HepG2 (cell line): ENCODE results near the gene RAC3. TPM values are rescaled to one million over a fixed set of nuclear protein-coding genes. Genes with fewer than 3 reads are reported as not detected.

Experiments
- ASH2L ChIP-seq: fragments of 300-600, 200-600 bp; sonication (generic); IDR thresholded peaks from 2 replicates; pipeline ENCODE4 v1.7.0; 2017; ENCODE audit warnings: low read depth, mild to moderate bottlenecking, moderate library complexity, mixed read lengths, low read length; ENCODE audit not compliant: insufficient read length
- CCDC6 ChIP-seq: sonication (generic); formaldehyde crosslinking; IDR thresholded peaks from 2 replicates; pipeline ENCODE4 v1.8.1; 2022; ENCODE audit warnings: mild to moderate bottlenecking, missing genetic modification reagents, moderate library complexity
- ELF4 ChIP-seq: sonication (generic); formaldehyde crosslinking; IDR thresholded peaks from 2 replicates; pipeline ENCODE4 v1.5.0; 2020; ENCODE audit warnings: missing genetic modification reagents, mild to moderate bottlenecking, moderate library complexity, borderline replicate concordance
- EZH2 ChIP-seq: conservative IDR thresholded peaks from 2 replicates; pipeline ENCODE4 v1.6.1; 2012; ENCODE audit warnings: mild to moderate bottlenecking, low read depth, low read length, moderate library complexity
- FIP1L1 ChIP-seq: fragments of 200-400 bp; formaldehyde crosslinking; IDR thresholded peaks from 2 replicates; pipeline ENCODE4 v1.6.1; 2018; ENCODE audit warnings: low read depth, mild to moderate bottlenecking, low read length, moderate library complexity, borderline replicate concordance; ENCODE audit not compliant: insufficient read depth
- ISL2 ChIP-seq: sonication (generic); formaldehyde crosslinking; IDR thresholded peaks from 2 replicates; pipeline ENCODE4 v1.5.0; 2020; ENCODE audit warnings: missing genetic modification reagents
- KDM3A ChIP-seq: IDR thresholded peaks from 2 replicates; pipeline ENCODE4 v1.6.1; 2018; ENCODE audit warnings: low read depth, missing compliant biosample characterization
- KDM4B ChIP-seq: sonication (generic); formaldehyde crosslinking; IDR thresholded peaks from 2 replicates; pipeline ENCODE4 v1.4.0; 2020; ENCODE audit warnings: missing genetic modification reagents
- MLLT10 ChIP-seq: sonication (generic); formaldehyde crosslinking; IDR thresholded peaks from 2 replicates; pipeline ENCODE4 v1.4.0; 2020; ENCODE audit warnings: missing genetic modification reagents
- NONO ChIP-seq, 2 experiments: fragments of 450-650 bp in 1 of 2; sonication (generic) in 1 of 2; formaldehyde crosslinking in 1 of 2; IDR thresholded peaks in 1 of 2; conservative IDR thresholded peaks in 1 of 2; 2 replicates each; pipeline versions ENCODE4 v1.6.1 to v1.8.0; 2017 to 2022; ENCODE audit warnings: mild to moderate bottlenecking in 1 of 2, missing genetic modification reagents in 1 of 2, moderate library complexity in 1 of 2
- POGZ ChIP-seq: sonication (generic); formaldehyde crosslinking; IDR thresholded peaks from 2 replicates; pipeline ENCODE4 v1.4.0; 2020; ENCODE audit warnings: mild to moderate bottlenecking, missing genetic modification reagents
- SALL1 ChIP-seq: sonication (generic); formaldehyde crosslinking; IDR thresholded peaks from 2 replicates; pipeline ENCODE4 v1.8.0; 2022; ENCODE audit warnings: mild to moderate bottlenecking, missing genetic modification reagents
- THAP11 ChIP-seq: IDR thresholded peaks from 2 replicates; pipeline ENCODE4 v1.6.1; 2016; ENCODE audit warnings: missing biosample characterization, missing genetic modification reagents
- ZKSCAN1 ChIP-seq: fragments of 150-350 bp; IDR thresholded peaks from 2 replicates; pipeline ENCODE4 v1.6.1; 2014; ENCODE audit warnings: low read length
- ZNF260 ChIP-seq: sonication (generic); formaldehyde crosslinking; IDR thresholded peaks from 2 replicates; pipeline ENCODE4 v1.4.0; 2020; ENCODE audit warnings: missing genetic modification reagents, low read depth, mild to moderate bottlenecking, borderline replicate concordance
- ZNF543 ChIP-seq: sonication (generic); formaldehyde crosslinking; IDR thresholded peaks from 2 replicates; pipeline ENCODE4 v1.4.0; 2020; ENCODE audit warnings: mild to moderate bottlenecking, missing genetic modification reagents
- ZNF558 ChIP-seq: sonication (generic); formaldehyde crosslinking; IDR thresholded peaks from 2 replicates; pipeline ENCODE4 v1.9.0; 2022; ENCODE audit warnings: mild to moderate bottlenecking, missing genetic modification reagents, borderline replicate concordance
- ZNF691 ChIP-seq: sonication (generic); formaldehyde crosslinking; IDR thresholded peaks from 2 replicates; pipeline ENCODE4 v1.4.0; 2020; ENCODE audit warnings: missing genetic modification reagents, low read depth, mild to moderate bottlenecking, borderline replicate concordance
- polyA plus RNA-seq, 8 experiments: library from polyadenylated mRNA; depleted of rRNA in 3 of 8; stranded (reverse) in 7 of 8; unstranded in 1 of 8; fragments of >200 nt; fragmentation: Illumina TruSeq in 4 of 8; extraction: Trizol in 4 of 8; gene quantifications; 2 replicates each; pipeline versions ENCODE4 v1.2.1 to v1.2.3, GENCODE V29; 2011 to 2016; ENCODE audit warnings: low read depth in 4 of 8, missing spikeins in 1 of 8, mixed read lengths in 1 of 8; ENCODE audit not compliant: insufficient read depth in 1 of 8
- total RNA-seq, 5 experiments: library from RNA; depleted of rRNA; stranded (reverse); fragments of >200 nt; fragmentation: Illumina TruSeq; extraction: Trizol; gene quantifications; 2 replicates each; pipeline ENCODE4 v1.2.3, GENCODE V29; 2016; ENCODE audit warnings: low read depth in 1 of 5
- TF ChIP-seq, protein P1 (sequence below): sonication (generic); formaldehyde crosslinking; IDR thresholded peaks from 2 replicates; pipeline ENCODE4 v1.5.0; 2020; ENCODE audit warnings: missing genetic modification reagents
- TF ChIP-seq, protein P2 (sequence below): sonication (generic); formaldehyde crosslinking; IDR thresholded peaks from 2 replicates; pipeline ENCODE4 v1.4.0; 2020; ENCODE audit warnings: missing genetic modification reagents
- TF ChIP-seq, protein P3 (sequence below): sonication (generic); formaldehyde crosslinking; IDR thresholded peaks from 2 replicates; pipeline ENCODE4 v1.5.0; 2020; ENCODE audit warnings: mild to moderate bottlenecking, low read depth, missing genetic modification reagents, borderline replicate concordance
- TF ChIP-seq, protein P4 (sequence below): sonication (generic); formaldehyde crosslinking; IDR thresholded peaks from 2 replicates; pipeline ENCODE4 v1.5.0; 2020; ENCODE audit warnings: missing genetic modification reagents
- TF ChIP-seq, protein P5 (sequence below): sonication (generic); formaldehyde crosslinking; IDR thresholded peaks from 2 replicates; pipeline ENCODE4 v1.4.0; 2020; ENCODE audit warnings: mild to moderate bottlenecking, missing genetic modification reagents

The RAC3 gene
- total and polyA plus RNA-seq, 2 of the 13 experiments (the other 11 are each of a cell fraction or from before 2014, with no cell fraction given): 10.5 to 21.3 TPM

DNA sequence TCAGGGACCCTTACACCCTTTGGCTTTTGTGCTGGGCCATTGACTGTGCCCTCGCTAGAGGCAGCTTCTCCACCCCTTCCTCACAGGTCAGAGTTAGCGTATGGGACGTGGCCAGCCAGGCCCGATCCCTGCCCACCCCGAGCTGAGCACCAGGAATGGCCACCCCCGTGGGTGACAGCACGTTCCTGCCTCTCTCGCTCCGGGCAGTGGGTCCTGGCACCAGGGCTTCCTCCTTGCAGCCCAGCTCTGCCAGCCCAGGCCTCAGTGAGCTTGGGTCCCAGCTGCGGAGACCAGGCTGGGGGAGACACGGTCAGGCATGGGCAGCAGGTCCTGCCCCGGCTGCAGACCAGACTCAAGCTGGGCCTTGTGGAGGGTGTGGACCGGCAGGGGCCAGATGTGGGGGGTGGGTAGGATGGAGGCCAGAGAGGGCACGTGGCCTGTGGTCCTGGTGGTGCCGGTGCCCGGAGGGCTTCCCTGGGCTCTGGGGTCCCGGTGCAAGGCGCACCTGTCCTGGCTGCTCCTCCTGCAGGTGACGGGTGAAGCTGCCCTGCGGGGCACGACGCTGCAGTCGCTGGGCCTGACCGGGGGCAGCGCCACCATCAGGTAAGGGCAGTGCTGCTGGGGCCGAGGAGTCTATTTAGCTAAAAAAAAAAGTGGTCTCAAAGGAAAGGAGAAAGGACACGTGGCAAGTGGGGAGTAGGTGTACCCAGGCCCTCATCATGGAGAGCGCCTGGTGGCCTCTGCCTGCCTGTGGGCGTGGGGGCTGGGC is 35.8 kb upstream of the RAC3 start (continued):
- TF ChIP-seq SALL1 (CRISPR knock-in tag): no peak
- TF ChIP-seq ZKSCAN1: no peak; the same call in 1 of the 2 replicates
- TF ChIP-seq CCDC6 (CRISPR knock-in tag): peak; percentile 63; the same call in 1 of the 2 replicates
- TF ChIP-seq ISL2: no peak; the same call in 1 of the 2 replicates
- TF ChIP-seq, protein P1, sequence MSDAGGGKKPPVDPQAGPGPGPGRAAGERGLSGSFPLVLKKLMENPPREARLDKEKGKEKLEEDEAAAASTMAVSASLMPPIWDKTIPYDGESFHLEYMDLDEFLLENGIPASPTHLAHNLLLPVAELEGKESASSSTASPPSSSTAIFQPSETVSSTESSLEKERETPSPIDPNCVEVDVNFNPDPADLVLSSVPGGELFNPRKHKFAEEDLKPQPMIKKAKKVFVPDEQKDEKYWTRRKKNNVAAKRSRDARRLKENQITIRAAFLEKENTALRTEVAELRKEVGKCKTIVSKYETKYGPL (CRISPR knock-in tag): no peak; the same call in 1 of the 2 replicates
- TF ChIP-seq, protein P2, sequence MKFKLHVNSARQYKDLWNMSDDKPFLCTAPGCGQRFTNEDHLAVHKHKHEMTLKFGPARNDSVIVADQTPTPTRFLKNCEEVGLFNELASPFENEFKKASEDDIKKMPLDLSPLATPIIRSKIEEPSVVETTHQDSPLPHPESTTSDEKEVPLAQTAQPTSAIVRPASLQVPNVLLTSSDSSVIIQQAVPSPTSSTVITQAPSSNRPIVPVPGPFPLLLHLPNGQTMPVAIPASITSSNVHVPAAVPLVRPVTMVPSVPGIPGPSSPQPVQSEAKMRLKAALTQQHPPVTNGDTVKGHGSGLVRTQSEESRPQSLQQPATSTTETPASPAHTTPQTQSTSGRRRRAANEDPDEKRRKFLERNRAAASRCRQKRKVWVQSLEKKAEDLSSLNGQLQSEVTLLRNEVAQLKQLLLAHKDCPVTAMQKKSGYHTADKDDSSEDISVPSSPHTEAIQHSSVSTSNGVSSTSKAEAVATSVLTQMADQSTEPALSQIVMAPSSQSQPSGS: peak; percentile 54; the same call in 1 of the 2 replicates
- TF ChIP-seq ZNF260 (CRISPR knock-in tag): 0 out of 2 replicates have a peak, but pooled peaks have one; percentile 5
- no peak for TF ChIP-seq ELF4 (CRISPR knock-in tag)
- TF ChIP-seq EZH2: no peak
- TF ChIP-seq KDM4B (CRISPR knock-in tag): peak; percentile 90
- TF ChIP-seq POGZ (CRISPR knock-in tag): no peak
- no peak; the same call in 1 of the 2 replicates for TF ChIP-seq MLLT10 (CRISPR knock-in tag)
- no peak for TF ChIP-seq NONO (IDR thresholded peaks at IDR 0.05)
- peak; percentile 90 for TF ChIP-seq NONO (CRISPR knock-in tag; conservative IDR thresholded peaks at IDR 0.05)
- no peak for TF ChIP-seq ASH2L
- TF ChIP-seq THAP11 (CRISPR knock-in tag): peak; percentile 22
- TF ChIP-seq, protein P3, sequence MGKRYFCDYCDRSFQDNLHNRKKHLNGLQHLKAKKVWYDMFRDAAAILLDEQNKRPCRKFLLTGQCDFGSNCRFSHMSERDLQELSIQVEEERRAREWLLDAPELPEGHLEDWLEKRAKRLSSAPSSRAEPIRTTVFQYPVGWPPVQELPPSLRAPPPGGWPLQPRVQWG (CRISPR knock-in tag): no peak
- 0 out of 2 replicates have a peak, but pooled peaks have one; percentile 1 for TF ChIP-seq ZNF558
- TF ChIP-seq KDM3A (CRISPR knock-in tag): no peak
- TF ChIP-seq ZNF691 (CRISPR knock-in tag): no peak
- TF ChIP-seq, protein P4, sequence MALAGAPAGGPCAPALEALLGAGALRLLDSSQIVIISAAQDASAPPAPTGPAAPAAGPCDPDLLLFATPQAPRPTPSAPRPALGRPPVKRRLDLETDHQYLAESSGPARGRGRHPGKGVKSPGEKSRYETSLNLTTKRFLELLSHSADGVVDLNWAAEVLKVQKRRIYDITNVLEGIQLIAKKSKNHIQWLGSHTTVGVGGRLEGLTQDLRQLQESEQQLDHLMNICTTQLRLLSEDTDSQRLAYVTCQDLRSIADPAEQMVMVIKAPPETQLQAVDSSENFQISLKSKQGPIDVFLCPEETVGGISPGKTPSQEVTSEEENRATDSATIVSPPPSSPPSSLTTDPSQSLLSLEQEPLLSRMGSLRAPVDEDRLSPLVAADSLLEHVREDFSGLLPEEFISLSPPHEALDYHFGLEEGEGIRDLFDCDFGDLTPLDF (CRISPR knock-in tag): no peak
- no peak for TF ChIP-seq FIP1L1
- TF ChIP-seq, protein P5, sequence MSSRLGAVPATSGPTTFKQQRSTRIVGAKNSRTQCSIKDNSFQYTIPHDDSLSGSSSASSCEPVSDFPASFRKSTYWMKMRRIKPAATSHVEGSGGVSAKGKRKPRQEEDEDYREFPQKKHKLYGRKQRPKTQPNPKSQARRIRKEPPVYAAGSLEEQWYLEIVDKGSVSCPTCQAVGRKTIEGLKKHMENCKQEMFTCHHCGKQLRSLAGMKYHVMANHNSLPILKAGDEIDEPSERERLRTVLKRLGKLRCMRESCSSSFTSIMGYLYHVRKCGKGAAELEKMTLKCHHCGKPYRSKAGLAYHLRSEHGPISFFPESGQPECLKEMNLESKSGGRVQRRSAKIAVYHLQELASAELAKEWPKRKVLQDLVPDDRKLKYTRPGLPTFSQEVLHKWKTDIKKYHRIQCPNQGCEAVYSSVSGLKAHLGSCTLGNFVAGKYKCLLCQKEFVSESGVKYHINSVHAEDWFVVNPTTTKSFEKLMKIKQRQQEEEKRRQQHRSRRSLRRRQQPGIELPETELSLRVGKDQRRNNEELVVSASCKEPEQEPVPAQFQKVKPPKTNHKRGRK (CRISPR knock-in tag): peak; percentile 50; the same call in 1 of the 2 replicates
- no peak; the same call in 1 of the 2 replicates for TF ChIP-seq ZNF543 (CRISPR knock-in tag)
